Keratinocyte (primary cell): ENCODE data around the gene KCNK17.

Experiments
- EZH2 ChIP-seq: IDR thresholded peaks from one replicate; pipeline ENCODE4 v1.6.1; 2012; ENCODE audit warnings: inconsistent platforms, mild to moderate bottlenecking, low read length, moderate library complexity
- TF ChIP-seq, protein P1 (sequence below), 3 experiments: IDR thresholded peaks in 1 of 3; conservative IDR thresholded peaks in 1 of 3; optimal IDR thresholded peaks in 1 of 3; 2 replicates in 2 of 3; 3 replicates in 1 of 3; pipeline versions ENCODE3 to v1.5.1; 2011; ENCODE audit warnings: low read length in 3 of 3, mild to moderate bottlenecking in 3 of 3, moderate library complexity in 2 of 3, control low read depth in 1 of 3, inconsistent platforms in 1 of 3; ENCODE audit not compliant: insufficient read depth in 2 of 3; ENCODE audit errors: extremely low read depth in 1 of 3

DNA sequence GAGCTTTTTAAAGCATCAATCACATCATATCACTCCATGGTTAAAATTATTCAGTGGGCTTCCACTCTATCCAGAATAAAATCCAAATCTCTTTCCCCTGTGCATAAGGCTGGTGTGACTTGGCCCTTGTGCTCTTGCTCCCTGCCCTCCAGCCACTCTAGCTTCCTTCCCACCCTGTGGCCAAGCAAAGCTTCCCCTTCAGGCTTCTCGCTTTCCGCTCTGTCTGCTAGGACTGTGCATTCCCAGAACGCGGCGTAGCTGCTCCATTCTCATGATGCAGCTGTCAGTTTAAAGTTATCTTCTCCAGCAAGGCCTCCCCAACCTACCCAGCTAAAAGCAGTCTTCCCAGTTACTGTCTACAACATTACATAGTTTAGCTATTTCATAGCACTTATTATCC, 27.7 kb upstream of the KCNK17 start:
- TF ChIP-seq, protein P1, sequence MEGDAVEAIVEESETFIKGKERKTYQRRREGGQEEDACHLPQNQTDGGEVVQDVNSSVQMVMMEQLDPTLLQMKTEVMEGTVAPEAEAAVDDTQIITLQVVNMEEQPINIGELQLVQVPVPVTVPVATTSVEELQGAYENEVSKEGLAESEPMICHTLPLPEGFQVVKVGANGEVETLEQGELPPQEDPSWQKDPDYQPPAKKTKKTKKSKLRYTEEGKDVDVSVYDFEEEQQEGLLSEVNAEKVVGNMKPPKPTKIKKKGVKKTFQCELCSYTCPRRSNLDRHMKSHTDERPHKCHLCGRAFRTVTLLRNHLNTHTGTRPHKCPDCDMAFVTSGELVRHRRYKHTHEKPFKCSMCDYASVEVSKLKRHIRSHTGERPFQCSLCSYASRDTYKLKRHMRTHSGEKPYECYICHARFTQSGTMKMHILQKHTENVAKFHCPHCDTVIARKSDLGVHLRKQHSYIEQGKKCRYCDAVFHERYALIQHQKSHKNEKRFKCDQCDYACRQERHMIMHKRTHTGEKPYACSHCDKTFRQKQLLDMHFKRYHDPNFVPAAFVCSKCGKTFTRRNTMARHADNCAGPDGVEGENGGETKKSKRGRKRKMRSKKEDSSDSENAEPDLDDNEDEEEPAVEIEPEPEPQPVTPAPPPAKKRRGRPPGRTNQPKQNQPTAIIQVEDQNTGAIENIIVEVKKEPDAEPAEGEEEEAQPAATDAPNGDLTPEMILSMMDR (optimal IDR thresholded peaks at IDR 0.05 in 1 of 3, IDR thresholded peaks at IDR 0.05 in 1 of 3, conservative IDR thresholded peaks at IDR 0.05 in 1 of 3; ENCODE audit: extremely low read depth in 1 of 3, insufficient read depth in 2 of 3, low read length in 3 of 3) = no peak
- no peak for TF ChIP-seq EZH2
